Right lobe of liver (tissue), 4 donors: Measurements from ENCODE around the gene NPL.

ENCODE experiments used
- CTCF ChIP-seq, 4 donors: fragments of 200-600 bp in 3 of 4; fragments of 450-650 bp in 1 of 4; IDR thresholded peaks; one replicate each; pipeline versions ENCODE4 v1.5.1 to v1.8.0; 2016 to 2022; ENCODE audit warnings: antibody characterized with exemption in 4 of 4, mild to moderate bottlenecking in 2 of 4
- POLR2A ChIP-seq: fragments of 450-650 bp; IDR thresholded peaks from one replicate; pipeline ENCODE4 v1.6.1; 2017; ENCODE audit warnings: antibody characterized with exemption, mild to moderate bottlenecking
- donor health status: DM: no; HTN: no; CAD: no.
- donor health status: DM: no; HTN: no; CAD: no.
- donor health status: DM: no; HTN: yes; CAD: no.

- TF ChIP-seq CTCF (IDR thresholded peaks at IDR 0.05): no peak
- TF ChIP-seq POLR2A: peak; percentile 98
Measured at GRCh38 chr1:182789138-182790076, at the start of gene NPL.
